ENCODE results near the gene TRIP12. TPM values are rescaled to one million over a fixed set of nuclear protein-coding genes. Genes with fewer than 3 reads are reported as not detected.
A peak's percentile ranks its signal among the peaks of the same experiment; 100 is the strongest.

Gene TRIP12
- total RNA-seq, 1 experiment from 2014 or later, result 175 TPM

DNA sequence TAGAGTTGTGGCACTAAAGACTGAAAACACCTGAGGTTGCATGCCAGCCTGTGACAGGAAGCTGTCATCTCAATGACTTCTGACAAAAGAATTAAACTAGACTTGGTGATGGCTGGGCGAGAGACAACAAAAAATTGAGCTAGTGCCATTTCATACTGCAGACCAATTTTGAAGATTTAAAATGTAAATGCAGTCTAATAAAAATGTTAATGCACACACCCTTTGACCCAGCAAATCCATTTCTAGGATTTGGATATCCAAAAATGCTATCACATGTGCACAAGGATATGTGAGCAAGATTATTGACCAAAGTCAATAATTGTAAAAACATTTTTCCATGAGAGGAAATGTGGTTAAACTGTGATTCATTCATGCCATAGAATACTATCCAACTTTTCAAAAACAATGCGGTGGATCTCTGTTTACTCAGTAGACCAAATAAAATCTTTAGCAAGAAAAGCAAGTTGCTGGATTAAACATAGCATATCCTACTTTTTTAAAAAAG is 6.1 kb upstream of the TRIP12 start:
- ATAC-seq (no peak), DNase-seq (ENCODE audit: low read depth, low spot score) (no peak)
- no peaks in the 10 kb centered on the region for H3K27me3 ChIP-seq (ENCODE audit: insufficient read depth, low read length)
- no peak overlapping the region for H3K27ac ChIP-seq (ENCODE audit: low read depth, low read length)
- peaks cover 26% of the 10 kb centered on the region for H3K79me2 ChIP-seq (ENCODE audit: insufficient read depth, low read length)
- RAD21 ChIA-PET (ENCODE audit: low non-redundant PET in 1 of 2, low total read pairs in 2 of 2, uncharacterized antibody in 2 of 2, unreplicated experiment in 2 of 2), result no interaction called here
- no peak overlapping the region for H3K9ac ChIP-seq (ENCODE audit: low read length)
- TF ChIP-seq JUND (IDR thresholded peaks at IDR 0.05) (no peak), CEBPB (IDR thresholded peaks at IDR 0.05; ENCODE audit: low read depth) (no peak), ZFX (IDR thresholded peaks at IDR 0.05) (no peak), SP1 (IDR thresholded peaks at IDR 0.05; ENCODE audit: low read depth) (no peak), RAD21 (IDR thresholded peaks at IDR 0.05; ENCODE audit: low read depth) (no peak), EZH2phosphoT487 (IDR thresholded peaks at IDR 0.05; ENCODE audit: borderline replicate concordance) (no peak)
- TF ChIP-seq, protein P1, sequence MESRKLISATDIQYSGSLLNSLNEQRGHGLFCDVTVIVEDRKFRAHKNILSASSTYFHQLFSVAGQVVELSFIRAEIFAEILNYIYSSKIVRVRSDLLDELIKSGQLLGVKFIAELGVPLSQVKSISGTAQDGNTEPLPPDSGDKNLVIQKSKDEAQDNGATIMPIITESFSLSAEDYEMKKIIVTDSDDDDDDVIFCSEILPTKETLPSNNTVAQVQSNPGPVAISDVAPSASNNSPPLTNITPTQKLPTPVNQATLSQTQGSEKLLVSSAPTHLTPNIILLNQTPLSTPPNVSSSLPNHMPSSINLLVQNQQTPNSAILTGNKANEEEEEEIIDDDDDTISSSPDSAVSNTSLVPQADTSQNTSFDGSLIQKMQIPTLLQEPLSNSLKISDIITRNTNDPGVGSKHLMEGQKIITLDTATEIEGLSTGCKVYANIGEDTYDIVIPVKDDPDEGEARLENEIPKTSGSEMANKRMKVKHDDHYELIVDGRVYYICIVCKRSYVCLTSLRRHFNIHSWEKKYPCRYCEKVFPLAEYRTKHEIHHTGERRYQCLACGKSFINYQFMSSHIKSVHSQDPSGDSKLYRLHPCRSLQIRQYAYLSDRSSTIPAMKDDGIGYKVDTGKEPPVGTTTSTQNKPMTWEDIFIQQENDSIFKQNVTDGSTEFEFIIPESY (IDR thresholded peaks at IDR 0.05; ENCODE audit: extremely low read depth, insufficient replicate concordance, low read length), result no peak
- no peaks in the 10 kb centered on the region for H4K20me1 ChIP-seq (ENCODE audit: insufficient read depth)
- H3K36me3 ChIP-seq (ENCODE audit: control insufficient read depth in 1 of 2, insufficient read depth in 2 of 2, low read length in 2 of 2), result no peaks in the 10 kb centered on the region
- CTCF ChIA-PET, result no interaction called here
- H3K4me3 ChIP-seq (replicated peaks in 1 of 2; ENCODE audit: low read depth in 1 of 2, low read length in 2 of 2), result no peak overlapping the region
- BruUV-seq (replicated peaks), result no TSS peak
- H2AFZ ChIP-seq (ENCODE audit: low read depth, low read length, poor library complexity, severe bottlenecking), result no peak overlapping the region
- intact Hi-C loops (cut with micrococcal nuclease), result loop anchor here (10.0 kb wide), 1 partner anchor 867 kb away; no protein-coding TSS in a partner anchor
- no peaks in the 10 kb centered on the region for H3K9me2 ChIP-seq (ENCODE audit: insufficient read depth)
- peaks cover 11 to 15% of the 10 kb centered on the region in 2 experiments for H3K4me1 ChIP-seq (ENCODE audit: control insufficient read depth in 1 of 2, insufficient read depth in 2 of 2, low read length in 2 of 2)
- POLR2A ChIA-PET, result no interaction called here
- no peaks in the 10 kb centered on the region for H3K9me3 ChIP-seq (ENCODE audit: control insufficient read depth in 1 of 2, insufficient read depth in 1 of 2, low read depth in 1 of 2, low read length in 2 of 2)
- H3K4me2 ChIP-seq (ENCODE audit: low read length), result no peak overlapping the region

DNA sequence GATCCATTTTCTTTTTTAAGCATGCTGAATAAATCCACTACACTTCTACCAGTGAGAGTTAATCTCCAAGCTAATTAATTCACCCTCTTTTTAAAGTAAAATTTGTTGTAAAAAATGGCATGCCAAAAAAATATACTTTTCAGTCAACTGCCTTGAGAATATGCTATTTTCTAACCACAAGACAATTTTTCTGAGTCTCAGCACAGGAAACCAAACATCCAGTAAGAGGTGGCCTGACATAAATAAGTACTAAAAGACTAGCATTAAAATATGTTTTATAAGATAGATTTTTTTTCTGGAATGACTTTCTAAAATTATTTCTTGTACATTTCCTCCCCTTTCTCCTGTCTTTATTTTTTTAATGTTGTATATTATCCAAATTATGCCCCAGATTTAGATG is 3.4 kb upstream of the TRIP12 start:
- BruUV-seq (replicated peaks), result TSS peak; percentile 7
- CTCF ChIA-PET, result no interaction called here
- TF ChIP-seq RAD21 (IDR thresholded peaks at IDR 0.05; ENCODE audit: low read depth) (no peak), ELF1 (IDR thresholded peaks at IDR 0.05; ENCODE audit: borderline replicate concordance, low read depth) (no peak), CBX3 (IDR thresholded peaks at IDR 0.05; ENCODE audit: low read depth) (no peak), SIN3A (IDR thresholded peaks at IDR 0.05; ENCODE audit: low read depth) (no peak), YY1 (IDR thresholded peaks at IDR 0.05; ENCODE audit: extremely low read depth, insufficient replicate concordance, low read depth, low read length) (no peak), EZH2phosphoT487 (IDR thresholded peaks at IDR 0.05; ENCODE audit: borderline replicate concordance) (no peak), ZNF274 (IDR thresholded peaks at IDR 0.05; ENCODE audit: low read depth, low read length) (no peak), ZFX (IDR thresholded peaks at IDR 0.05) (no peak), POLR2A (IDR thresholded peaks at IDR 0.05; ENCODE audit: borderline replicate concordance, extremely low read depth, insufficient read depth, insufficient read length) (no peak), SRF (IDR thresholded peaks at IDR 0.05; ENCODE audit: low read depth) (no peak), JUND (IDR thresholded peaks at IDR 0.05) (no peak)
- TF ChIP-seq, protein P2, sequence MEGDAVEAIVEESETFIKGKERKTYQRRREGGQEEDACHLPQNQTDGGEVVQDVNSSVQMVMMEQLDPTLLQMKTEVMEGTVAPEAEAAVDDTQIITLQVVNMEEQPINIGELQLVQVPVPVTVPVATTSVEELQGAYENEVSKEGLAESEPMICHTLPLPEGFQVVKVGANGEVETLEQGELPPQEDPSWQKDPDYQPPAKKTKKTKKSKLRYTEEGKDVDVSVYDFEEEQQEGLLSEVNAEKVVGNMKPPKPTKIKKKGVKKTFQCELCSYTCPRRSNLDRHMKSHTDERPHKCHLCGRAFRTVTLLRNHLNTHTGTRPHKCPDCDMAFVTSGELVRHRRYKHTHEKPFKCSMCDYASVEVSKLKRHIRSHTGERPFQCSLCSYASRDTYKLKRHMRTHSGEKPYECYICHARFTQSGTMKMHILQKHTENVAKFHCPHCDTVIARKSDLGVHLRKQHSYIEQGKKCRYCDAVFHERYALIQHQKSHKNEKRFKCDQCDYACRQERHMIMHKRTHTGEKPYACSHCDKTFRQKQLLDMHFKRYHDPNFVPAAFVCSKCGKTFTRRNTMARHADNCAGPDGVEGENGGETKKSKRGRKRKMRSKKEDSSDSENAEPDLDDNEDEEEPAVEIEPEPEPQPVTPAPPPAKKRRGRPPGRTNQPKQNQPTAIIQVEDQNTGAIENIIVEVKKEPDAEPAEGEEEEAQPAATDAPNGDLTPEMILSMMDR (IDR thresholded peaks at IDR 0.05 in 2 of 3, conservative IDR thresholded peaks at IDR 0.05 in 1 of 3; ENCODE audit: borderline replicate concordance in 1 of 3, insufficient read depth in 1 of 3, low read depth in 2 of 3, low read length in 2 of 3), result no peak

More for the DNA sequence above, 3.4 kb upstream of the TRIP12 start:
- H3K4me3 ChIP-seq (replicated peaks in 1 of 2; ENCODE audit: low read depth in 1 of 2, low read length in 2 of 2), result no peak overlapping the region
- RAD21 ChIA-PET (ENCODE audit: low non-redundant PET in 1 of 2, low total read pairs in 2 of 2, uncharacterized antibody in 2 of 2, unreplicated experiment in 2 of 2), result no interaction called here
- H3K4me1 ChIP-seq (ENCODE audit: control insufficient read depth in 1 of 2, insufficient read depth in 2 of 2, low read length in 2 of 2), result peaks cover 11 to 17% of the 10 kb centered on the region in 2 experiments; a peak in 3 of 4 replicates
- no peak overlapping the region for H2AFZ ChIP-seq (ENCODE audit: low read depth, low read length, poor library complexity, severe bottlenecking)
- ATAC-seq (no peak), DNase-seq (ENCODE audit: low read depth, low spot score) (no peak)
- H4K20me1 ChIP-seq (ENCODE audit: insufficient read depth), result no peaks in the 10 kb centered on the region
- H3K79me2 ChIP-seq (ENCODE audit: insufficient read depth, low read length), result peaks cover 39% of the 10 kb centered on the region
- H3K9me2 ChIP-seq (ENCODE audit: insufficient read depth), result no peaks in the 10 kb centered on the region
- H3K9ac ChIP-seq (ENCODE audit: low read length), result no peak overlapping the region
- no peak overlapping the region for H3K27ac ChIP-seq (ENCODE audit: low read depth, low read length)
- H3K27me3 ChIP-seq (ENCODE audit: insufficient read depth, low read length), result no peaks in the 10 kb centered on the region
- POLR2A ChIA-PET, result interaction anchor here (0.7 kb wide), 1 partner anchor 9 kb away, joined by 3 read pairs; no protein-coding TSS in a partner anchor
- H3K36me3 ChIP-seq (ENCODE audit: control insufficient read depth in 1 of 2, insufficient read depth in 2 of 2, low read length in 2 of 2), result no peaks in the 10 kb centered on the region
- H3K4me2 ChIP-seq (ENCODE audit: low read length), result no peak overlapping the region
- intact Hi-C loops (cut with micrococcal nuclease), result loop anchor here (10.0 kb wide), 1 partner anchor 870 kb away; no protein-coding TSS in a partner anchor
- H3K9me3 ChIP-seq (ENCODE audit: control insufficient read depth in 1 of 2, insufficient read depth in 1 of 2, low read depth in 1 of 2, low read length in 2 of 2), result no peaks in the 10 kb centered on the region
